HG02642 (cell line): ENCODE results near the gene RMC1.
"Not testable (repeated sequence)": the region's sequence is repeated elsewhere in the genome, so short reads cannot be mapped to it uniquely, and the experiment has no call there.

ENCODE experiments used
- ATAC-seq: cut with Tn5 transposase; IDR thresholded peaks from one replicate; pipeline ENCODE4 v1.9.1; 2021; ENCODE audit warnings: mild to moderate bottlenecking; ENCODE audit not compliant: unreplicated experiment, poor library complexity

The RMC1 gene

GRCh38 chr18:23503038-23503962 lies at the start of gene RMC1:
Gene RMC1, plus strand, starts transcription at chr18:23503511. Its CDS starts 108 bp downstream, at chr18:23503619.
- peak; percentile 85 for ATAC-seq

- ATAC-seq: peak; percentile 4
These were observed 49.6 kb upstream of the RMC1 start for GRCh38 chr18:23453680-23454058.

- no peak for ATAC-seq
These were observed 46.5 kb upstream of the RMC1 start for GRCh38 chr18:23456835-23457234.

- ATAC-seq: no peak
These were observed 44.3 kb upstream of the RMC1 start for GRCh38 chr18:23458830-23459529.

GRCh38 chr18:23459530-23459921 lies 43.8 kb upstream of the RMC1 start:
- ATAC-seq: no peak

- no peak for ATAC-seq
These were observed 42.7 kb upstream of the RMC1 start for GRCh38 chr18:23460285-23461273.

GRCh38 chr18:23462876-23463275 lies 40.4 kb upstream of the RMC1 start:
- no peak for ATAC-seq

- no peak for ATAC-seq
These were observed 34.4 kb upstream of the RMC1 start for GRCh38 chr18:23468753-23469459.

GRCh38 chr18:23470620-23471387 lies 32.5 kb upstream of the RMC1 start:
- no peak for ATAC-seq

- no peak for ATAC-seq
These were observed 31.8 kb upstream of the RMC1 start for GRCh38 chr18:23471486-23471885.

- peak; percentile 37 for ATAC-seq
These were observed 23.3 kb upstream of the RMC1 start for GRCh38 chr18:23479829-23480505.

- no peak for ATAC-seq
These were observed 18.6 kb upstream of the RMC1 start for GRCh38 chr18:23484561-23485182.

- ATAC-seq: no peak
These were observed 17.9 kb upstream of the RMC1 start for GRCh38 chr18:23485386-23485785.

- ATAC-seq: peak; percentile 79
These were observed 15.4 kb upstream of the RMC1 start for GRCh38 chr18:23487738-23488570.

- ATAC-seq: not testable (repeated sequence)
These were observed 13.7 kb upstream of the RMC1 start for GRCh38 chr18:23489586-23489985.

- ATAC-seq: no peak
These were observed 9.7 kb upstream of the RMC1 start for GRCh38 chr18:23493654-23494053.

- no peak for ATAC-seq
These were observed 8.3 kb upstream of the RMC1 start for GRCh38 chr18:23494992-23495391.
